Adrenal gland (tissue), 12 donors: Measurements from ENCODE around the gene NDC1. TPM values are rescaled to one million over a fixed set of nuclear protein-coding genes. Genes with fewer than 3 reads are reported as not detected.
"Not testable (repeated sequence)": the region's sequence is repeated elsewhere in the genome, so short reads cannot be mapped to it uniquely, and the experiment has no call there.

ENCODE experiments used
- DNase-seq, 7 donors: peaks; one replicate each; pipeline ENCODE4 v3.0.0-alpha.2; 2019 to 2020
- H3K27ac ChIP-seq, 5 donors: fragments of 200-600 bp; sonication (generic) in 4 of 5; 1 replicate in 3 of 5; 2 replicates in 2 of 5; pipeline versions ENCODE4 v1.5.1 to v1.8.0; 2016 to 2020; ENCODE audit warnings: mild to moderate bottlenecking in 1 of 5
- H3K27me3 ChIP-seq: fragments of 200-600 bp; 2 replicates; pipeline ENCODE4 v1.8.0; 2021
- H3K36me3 ChIP-seq, 2 donors: fragments of 200-600 bp; replicated peaks in 1 of 2; 1 replicate in 1 of 2; 2 replicates in 1 of 2; pipeline versions ENCODE4 v1.5.1 to v1.8.0; 2018 to 2022
- H3K4me1 ChIP-seq, 2 donors: fragments of 200-600 bp; replicated peaks in 1 of 2; 1 replicate in 1 of 2; 2 replicates in 1 of 2; pipeline versions ENCODE4 v1.5.1 to v1.8.0; 2018 to 2021
- H3K4me3 ChIP-seq, 4 donors: fragments of 200-600 bp; sonication (generic) in 3 of 4; one replicate each; pipeline ENCODE4 v1.5.1; 2016 to 2018
- H3K9me3 ChIP-seq, 3 donors: fragments of 200-600 bp; sonication (generic) in 1 of 3; replicated peaks in 1 of 3; 1 replicate in 2 of 3; 2 replicates in 1 of 3; pipeline versions ENCODE4 v1.5.1 to v1.8.0; 2016 to 2021
- POLR2A ChIP-seq, 2 donors: fragments of 450-650 bp; IDR thresholded peaks; one replicate each; pipeline ENCODE4 v1.6.1; 2017; ENCODE audit warnings: antibody characterized with exemption in 2 of 2, mild to moderate bottlenecking in 2 of 2, moderate library complexity in 1 of 2
- WGBS, 4 donors: extraction: QIAGEN DNeasy Blood & Tissue Kit in 2 of 4; methylation state at CpG; one replicate each; pipeline versions ENCODE4 v1.1.5 to v1.1.7; 2013 to 2017; 5-methylcytosine and 5-hydroxymethylcytosine counted together
- intact Hi-C, 2 donors: fragments of 100-400 bp; cut with DNase I; formaldehyde crosslinking; loops; one replicate each; pipeline versions ENCODE4 v1.14.1 to v1.15.0; 2022 to 2023
- polyA plus RNA-seq, 3 donors: library from polyadenylated mRNA; stranded (reverse); fragments of 200-250 nt in 2 of 3; fragments of 350-450 nt in 1 of 3; fragmentation: Illumina TruSeq in 1 of 3; extraction: RNeasy Lipid Tissue Mini Kit (QIAGEN cat#74804) in 1 of 3; gene quantifications; one replicate each; pipeline ENCODE4 v1.2.3, GENCODE V29; 2013 to 2014
- total RNA-seq, 9 donors: library from RNA; depleted of rRNA in 4 of 9; stranded (reverse); fragments of >200 nt in 4 of 9; fragments of 120-200 nt in 1 of 9; fragmentation: NEBNext Ultra II Directional in 1 of 9; extraction: Animal tissue kit (Norgen Biotek cat#: 25700) in 1 of 9; gene quantifications; one replicate each; pipeline versions ENCODE4 v1.1.0 to v1.2.4, GENCODE V29; 2013 to 2023
- TF ChIP-seq, protein P1 (sequence below), 6 experiments: fragments of 450-650 bp in 4 of 6; fragments of 200-600 bp in 2 of 6; sonication (generic) in 1 of 6; IDR thresholded peaks; 1 replicate in 5 of 6; 2 replicates in 1 of 6; pipeline versions ENCODE4 v1.5.1 to v1.8.0; 2016 to 2021; ENCODE audit warnings: antibody characterized with exemption in 6 of 6, mild to moderate bottlenecking in 2 of 6, moderate library complexity in 1 of 6
- donor health status: healthy with polysubstance abuse.
- donor health status: Bipolar disorder and iron deficiency.
- donor health status: DM: yes; HTN: yes; CAD: no.
- donor health status: DM: no; HTN: no; CAD: no.
- donor health status: DM: no; HTN: no; CAD: no.
- donor health status: DM: yes; HTN: yes; CAD: no.

The NDC1 gene
- total and polyA plus RNA-seq, 12 donors, result 2.9 to 21.9 (median 10.4) TPM

DNA sequence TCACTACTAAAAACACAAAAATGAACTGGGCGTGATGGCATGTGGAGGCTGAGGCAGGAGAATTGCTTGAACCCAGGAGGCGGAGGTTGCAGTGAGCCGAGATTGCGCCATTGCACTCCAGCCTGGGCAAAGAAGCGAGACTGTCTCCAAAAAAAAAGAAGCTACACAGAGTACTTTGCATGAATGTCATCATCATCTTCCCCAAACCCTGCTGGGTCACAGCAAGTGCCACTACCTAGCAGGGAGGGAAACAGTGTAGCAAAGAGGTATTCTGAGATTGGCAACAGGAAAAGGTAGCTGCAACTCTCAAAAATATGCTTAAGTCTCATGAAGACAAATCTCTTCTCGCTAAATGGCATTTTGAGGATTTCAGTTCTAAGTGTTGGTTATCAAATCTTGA is 12.8 kb downstream of the NDC1 start:
- peaks cover 0 to 3% of the 10 kb centered on the region in 2 donors for H3K36me3 ChIP-seq
- no peaks in the 10 kb centered on the region for H3K9me3 ChIP-seq
- intact Hi-C loops, result no loop called here
- DNase-seq, result no peak
- 92 to 99% (median 98%) methylated on average over 6 of the region's 6 CpGs for WGBS, 4 donors
- no peak overlapping the region for H3K27ac ChIP-seq
- H3K27me3 ChIP-seq, result no peaks in the 10 kb centered on the region
- TF ChIP-seq POLR2A (IDR thresholded peaks at IDR 0.05), result no peak
- TF ChIP-seq, protein P1, sequence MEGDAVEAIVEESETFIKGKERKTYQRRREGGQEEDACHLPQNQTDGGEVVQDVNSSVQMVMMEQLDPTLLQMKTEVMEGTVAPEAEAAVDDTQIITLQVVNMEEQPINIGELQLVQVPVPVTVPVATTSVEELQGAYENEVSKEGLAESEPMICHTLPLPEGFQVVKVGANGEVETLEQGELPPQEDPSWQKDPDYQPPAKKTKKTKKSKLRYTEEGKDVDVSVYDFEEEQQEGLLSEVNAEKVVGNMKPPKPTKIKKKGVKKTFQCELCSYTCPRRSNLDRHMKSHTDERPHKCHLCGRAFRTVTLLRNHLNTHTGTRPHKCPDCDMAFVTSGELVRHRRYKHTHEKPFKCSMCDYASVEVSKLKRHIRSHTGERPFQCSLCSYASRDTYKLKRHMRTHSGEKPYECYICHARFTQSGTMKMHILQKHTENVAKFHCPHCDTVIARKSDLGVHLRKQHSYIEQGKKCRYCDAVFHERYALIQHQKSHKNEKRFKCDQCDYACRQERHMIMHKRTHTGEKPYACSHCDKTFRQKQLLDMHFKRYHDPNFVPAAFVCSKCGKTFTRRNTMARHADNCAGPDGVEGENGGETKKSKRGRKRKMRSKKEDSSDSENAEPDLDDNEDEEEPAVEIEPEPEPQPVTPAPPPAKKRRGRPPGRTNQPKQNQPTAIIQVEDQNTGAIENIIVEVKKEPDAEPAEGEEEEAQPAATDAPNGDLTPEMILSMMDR (IDR thresholded peaks at IDR 0.05), result no peak
- H3K4me1 ChIP-seq, result no peaks in the 10 kb centered on the region
- H3K4me3 ChIP-seq, result no peak overlapping the region

DNA sequence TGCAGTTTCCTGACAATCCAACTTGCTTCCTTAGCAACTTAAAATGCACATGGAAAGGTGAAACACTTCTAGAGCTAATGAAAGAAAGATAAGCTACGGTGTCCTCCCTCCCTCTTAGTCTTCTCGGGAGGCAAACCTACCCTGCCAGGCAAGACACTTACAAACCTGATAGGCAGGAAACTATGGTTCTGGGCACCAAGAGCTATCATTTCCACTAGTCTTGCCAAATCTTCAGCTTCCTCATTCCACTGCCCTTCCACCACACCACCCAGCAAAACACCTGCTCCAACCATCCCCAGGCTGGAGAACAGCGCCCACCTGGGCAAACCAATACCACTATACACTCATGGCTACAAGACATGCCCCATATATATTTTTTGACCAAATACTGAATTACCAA is 15.2 kb downstream of the NDC1 start:
- TF ChIP-seq POLR2A (IDR thresholded peaks at IDR 0.05), result no peak
- TF ChIP-seq, protein P1 (IDR thresholded peaks at IDR 0.05), result no peak
- H3K4me3 ChIP-seq, result no peak overlapping the region
- WGBS, 4 donors, result 95 to 98% (median 96%) methylated on average over 3 of the region's 3 CpGs
- H3K27me3 ChIP-seq, result no peaks in the 10 kb centered on the region
- DNase-seq, result no peak
- H3K9me3 ChIP-seq, result no peaks in the 10 kb centered on the region
- H3K27ac ChIP-seq, result no peak overlapping the region
- peaks cover 0 to 3% of the 10 kb centered on the region in 2 donors for H3K36me3 ChIP-seq
- intact Hi-C loops, result no loop called here
- H3K4me1 ChIP-seq, result no peaks in the 10 kb centered on the region

- DNase-seq, result no peak
- no peaks in the 10 kb centered on the region for H3K27me3 ChIP-seq
- intact Hi-C loops, result no loop called here
- H3K27ac ChIP-seq, result no peak overlapping the region
- no peak overlapping the region for H3K4me3 ChIP-seq
- 94 to 98% (median 96%) methylated on average over 5 of the region's 5 CpGs for WGBS, 4 donors
- TF ChIP-seq POLR2A (IDR thresholded peaks at IDR 0.05), result no peak
- TF ChIP-seq, protein P1 (IDR thresholded peaks at IDR 0.05), result no peak
- H3K9me3 ChIP-seq, result no peaks in the 10 kb centered on the region
- no peaks in the 10 kb centered on the region for H3K4me1 ChIP-seq
- peaks cover 0 to 3% of the 10 kb centered on the region in 2 donors for H3K36me3 ChIP-seq
Measured at GRCh38 chr1:53821380-53821779, 16.7 kb downstream of the NDC1 start.

- TF ChIP-seq, protein P1 (IDR thresholded peaks at IDR 0.05), result no peak
- TF ChIP-seq POLR2A (IDR thresholded peaks at IDR 0.05), result no peak
- intact Hi-C loops, result no loop called here
- H3K36me3 ChIP-seq, result no peaks in the 10 kb centered on the region
- H3K4me3 ChIP-seq, result no peak overlapping the region
- no peak for DNase-seq
- H3K9me3 ChIP-seq, result no peaks in the 10 kb centered on the region
- H3K27me3 ChIP-seq, result no peaks in the 10 kb centered on the region
- no peaks in the 10 kb centered on the region for H3K4me1 ChIP-seq
- H3K27ac ChIP-seq, result no peak overlapping the region
Measured at GRCh38 chr1:53819387-53819786, 18.7 kb downstream of the NDC1 start.

DNA sequence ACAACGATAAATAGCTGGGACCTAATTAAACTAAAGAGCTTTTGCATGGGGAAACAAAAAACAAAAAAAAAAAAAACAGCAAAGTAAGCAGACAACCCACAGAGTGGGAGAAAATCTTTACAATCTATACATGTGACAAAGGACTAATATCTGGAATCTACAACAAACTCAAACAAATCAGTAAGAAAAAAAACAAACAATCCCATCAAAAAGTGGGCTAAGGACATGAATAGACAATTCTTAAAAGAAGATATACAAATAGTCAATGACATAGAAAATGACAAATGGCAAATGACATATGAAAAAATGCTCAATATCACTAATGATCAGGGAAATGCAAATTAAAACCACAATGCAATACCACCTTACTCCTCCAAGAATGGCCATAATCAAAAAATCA is 21.5 kb downstream of the NDC1 start:
- H3K27me3 ChIP-seq, H3K9me3 ChIP-seq, H3K4me1 ChIP-seq, H3K27ac ChIP-seq, intact Hi-C loops, DNase-seq, H3K36me3 ChIP-seq, H3K4me3 ChIP-seq: not testable (repeated sequence)
- 92 to 100% (median 97%) methylated on average over 1 of the region's 1 CpG for WGBS, 4 donors

DNA sequence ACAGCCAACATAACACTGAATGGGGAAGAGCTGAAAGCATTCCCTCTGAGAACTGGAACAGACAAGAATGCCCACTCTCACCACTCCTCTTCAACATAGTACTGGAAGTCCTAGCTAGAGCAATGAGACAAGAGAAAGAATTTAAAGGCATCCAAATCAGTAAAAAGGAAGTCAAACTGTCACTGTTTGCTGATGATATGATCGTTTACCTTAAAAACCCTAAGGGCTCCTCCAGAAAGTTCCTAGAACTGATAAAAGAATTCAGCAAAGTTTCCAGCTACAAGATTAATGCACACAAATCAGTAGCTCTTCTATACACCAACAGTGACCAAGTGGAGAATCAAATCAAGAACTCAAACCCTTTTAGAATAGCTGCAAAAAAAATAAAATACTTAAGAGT is 22.6 kb downstream of the NDC1 start:
- H3K27me3 ChIP-seq, H3K4me3 ChIP-seq, H3K4me1 ChIP-seq, H3K9me3 ChIP-seq, H3K27ac ChIP-seq, intact Hi-C loops, DNase-seq, H3K36me3 ChIP-seq: not testable (repeated sequence)
- WGBS, 4 donors, result 63 to 88% (median 81%) methylated on average over 1 of the region's 1 CpG
